ENCODE data around the gene VSIG10L2.

DNA sequence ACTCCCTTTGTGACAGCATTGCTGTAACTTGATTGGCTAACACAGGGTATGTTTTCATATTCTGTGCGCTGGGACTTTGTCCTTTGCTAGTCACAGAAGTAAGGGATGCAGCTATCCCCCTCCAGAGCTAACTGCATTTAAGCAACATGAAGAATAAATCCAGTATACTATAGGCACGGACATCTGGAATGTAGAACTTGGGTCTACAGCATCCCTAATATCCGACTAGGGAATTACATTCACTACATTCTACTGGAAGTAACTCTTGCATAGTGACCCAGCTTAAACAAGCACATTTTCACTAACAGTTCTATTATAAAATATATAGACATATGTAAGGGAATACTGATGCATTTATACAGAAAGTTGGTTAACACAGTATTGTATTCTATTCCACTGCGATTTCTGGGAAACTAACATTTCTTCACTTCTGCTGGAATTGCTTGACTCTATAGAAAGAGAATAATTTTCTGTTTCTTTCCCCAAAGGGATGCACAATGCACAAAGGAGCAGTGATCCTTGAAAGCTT lies 13.1 kb downstream of the VSIG10L2 start:
- TF ChIP-seq, protein P1, sequence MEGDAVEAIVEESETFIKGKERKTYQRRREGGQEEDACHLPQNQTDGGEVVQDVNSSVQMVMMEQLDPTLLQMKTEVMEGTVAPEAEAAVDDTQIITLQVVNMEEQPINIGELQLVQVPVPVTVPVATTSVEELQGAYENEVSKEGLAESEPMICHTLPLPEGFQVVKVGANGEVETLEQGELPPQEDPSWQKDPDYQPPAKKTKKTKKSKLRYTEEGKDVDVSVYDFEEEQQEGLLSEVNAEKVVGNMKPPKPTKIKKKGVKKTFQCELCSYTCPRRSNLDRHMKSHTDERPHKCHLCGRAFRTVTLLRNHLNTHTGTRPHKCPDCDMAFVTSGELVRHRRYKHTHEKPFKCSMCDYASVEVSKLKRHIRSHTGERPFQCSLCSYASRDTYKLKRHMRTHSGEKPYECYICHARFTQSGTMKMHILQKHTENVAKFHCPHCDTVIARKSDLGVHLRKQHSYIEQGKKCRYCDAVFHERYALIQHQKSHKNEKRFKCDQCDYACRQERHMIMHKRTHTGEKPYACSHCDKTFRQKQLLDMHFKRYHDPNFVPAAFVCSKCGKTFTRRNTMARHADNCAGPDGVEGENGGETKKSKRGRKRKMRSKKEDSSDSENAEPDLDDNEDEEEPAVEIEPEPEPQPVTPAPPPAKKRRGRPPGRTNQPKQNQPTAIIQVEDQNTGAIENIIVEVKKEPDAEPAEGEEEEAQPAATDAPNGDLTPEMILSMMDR (conservative IDR thresholded peaks at IDR 0.05) = no peak
- no peak for TF ChIP-seq ZFX (IDR thresholded peaks at IDR 0.05)
